GM13976 (cell line): ENCODE results near the gene SPARC.

ENCODE experiments used
- DNase-seq: peaks from one replicate; pipeline ENCODE4 v3.0.0; 2012; ENCODE audit warnings: low spot score
- CTCF ChIP-seq: IDR thresholded peaks from 2 replicates; pipeline ENCODE4 v1.5.1; 2012; ENCODE audit warnings: borderline replicate concordance, mild to moderate bottlenecking; ENCODE audit not compliant: insufficient read depth; ENCODE audit errors: extremely low read depth, missing control alignments, control extremely low read depth
- in situ Hi-C: fragments of 300-500 bp; cut with MboI; formaldehyde crosslinking; loops from one replicate; pipeline ENCODE4 v1.12.0; 2022; ENCODE audit warnings: low sequenced_read_pairs, mixed read lengths, inconsistent platforms; ENCODE audit not compliant: unreplicated experiment

The SPARC gene

GRCh38 chr5:151674626-151675610 is 11.8 kb downstream of the SPARC start:
- in situ Hi-C loops = no loop called here

GRCh38 chr5:151673421-151673820 is 13.3 kb downstream of the SPARC start:
- in situ Hi-C loops = no loop called here
- no peak for TF ChIP-seq CTCF
- DNase-seq = no peak

More at GRCh38 chr5:151674626-151675610, 11.8 kb downstream of the SPARC start:
- DNase-seq = no peak
- TF ChIP-seq CTCF = no peak

- in situ Hi-C loops = no loop called here
- no peak for TF ChIP-seq CTCF
- no peak for DNase-seq
Observed at GRCh38 chr5:151672516-151672915, 14.2 kb downstream of the SPARC start.

- no peak for TF ChIP-seq CTCF
- DNase-seq = no peak
- in situ Hi-C loops = no loop called here
Observed at GRCh38 chr5:151671950-151672349, 14.8 kb downstream of the SPARC start.

- no peak for TF ChIP-seq CTCF
- in situ Hi-C loops = no loop called here
- DNase-seq = no peak
Observed at GRCh38 chr5:151670953-151671636, 15.6 kb downstream of the SPARC start.

- DNase-seq = no peak
- in situ Hi-C loops = no loop called here
- no peak for TF ChIP-seq CTCF
Observed at GRCh38 chr5:151670083-151670686, 16.5 kb downstream of the SPARC start.
